ENCODE data around the gene CACUL1.

GRCh38 chr10:118745056-118745455, 9.7 kb downstream of the CACUL1 start:
- TF ChIP-seq CTCF (IDR thresholded peaks at IDR 0.05; ENCODE audit: low read depth, low read length) = no peak
- no peak for TF ChIP-seq EZH2phosphoT487 (IDR thresholded peaks at IDR 0.05; ENCODE audit: low read depth)

Measured in OCI-LY3 (cell line).